Measurements from ENCODE around the gene VWA8.

VWA8 gene

DNA sequence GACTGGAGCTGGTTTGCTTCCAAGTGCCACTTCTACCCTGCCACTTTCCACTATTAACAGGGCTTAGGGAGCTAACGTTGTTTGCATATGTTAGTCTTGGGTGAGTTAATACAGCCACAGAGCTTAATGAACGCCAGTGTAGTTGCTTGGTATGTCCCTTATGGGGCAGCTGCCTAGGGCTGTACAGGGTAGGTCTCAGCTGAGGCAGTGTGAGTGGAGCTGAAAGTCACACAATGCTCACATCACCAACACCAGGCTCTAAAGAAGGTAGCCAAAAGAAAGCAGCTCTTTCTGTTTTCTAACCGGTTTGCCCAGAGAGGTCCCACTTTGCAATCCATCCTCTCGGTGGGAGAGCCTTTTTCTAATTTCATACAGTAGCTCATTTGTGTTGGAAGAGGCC lies 317.4 kb downstream of the VWA8 start:
- Histone ChIP-seq H3K36me3 (no peaks in the 10 kb centered on the region), H3K27ac (no peak overlapping the region), H3K27me3 (ENCODE audit: insufficient read depth, low read depth, severe bottlenecking) (no peaks in the 10 kb centered on the region), H3K4me3 (ENCODE audit: low read depth, low read length) (no peak overlapping the region), H3K9me3 (ENCODE audit: severe bottlenecking) (no peaks in the 10 kb centered on the region)
- DNase-seq: no peak
- no peak for TF ChIP-seq CTCF (IDR thresholded peaks at IDR 0.05; ENCODE audit: low read depth, low read length)

DNA sequence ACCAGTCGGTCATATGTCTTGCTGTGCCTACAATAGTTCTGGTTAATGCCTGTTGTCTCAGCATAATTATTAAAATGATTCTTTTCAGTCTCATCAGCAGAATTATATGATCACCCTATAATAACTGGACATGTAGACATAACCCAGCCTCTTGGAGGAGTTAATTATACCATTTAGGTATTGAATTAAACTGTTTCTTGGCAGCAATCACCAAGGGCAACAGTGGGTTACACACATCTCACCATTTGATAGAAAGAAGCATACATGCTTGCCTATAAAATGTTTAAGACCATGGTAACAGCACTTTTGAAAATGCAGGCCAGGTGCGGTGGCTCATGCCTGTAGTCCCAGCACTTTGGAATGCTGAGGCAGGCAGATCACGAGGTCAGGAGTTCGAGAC lies 318.9 kb downstream of the VWA8 start:
- no peak for TF ChIP-seq CTCF (IDR thresholded peaks at IDR 0.05; ENCODE audit: low read depth, low read length)
- no peak overlapping the region for H3K4me3 ChIP-seq (ENCODE audit: low read depth, low read length)
- H3K36me3 ChIP-seq: no peaks in the 10 kb centered on the region
- H3K27ac ChIP-seq: no peak overlapping the region
- DNase-seq: no peak
- H3K27me3 ChIP-seq (ENCODE audit: insufficient read depth, low read depth, severe bottlenecking): no peaks in the 10 kb centered on the region
- no peaks in the 10 kb centered on the region for H3K9me3 ChIP-seq (ENCODE audit: severe bottlenecking)

GRCh38 chr13:41641429-41641828 lies 319.5 kb downstream of the VWA8 start:
- no peaks in the 10 kb centered on the region for H3K9me3 ChIP-seq (ENCODE audit: severe bottlenecking)
- no peak overlapping the region for H3K27ac ChIP-seq
- no peak for TF ChIP-seq CTCF (IDR thresholded peaks at IDR 0.05; ENCODE audit: low read depth, low read length)

GRCh38 chr13:41639955-41640780 lies 320.7 kb downstream of the VWA8 start:
- H3K27ac ChIP-seq: no peak overlapping the region

More at GRCh38 chr13:41641429-41641828, 319.5 kb downstream of the VWA8 start:
- Histone ChIP-seq H3K27me3 (ENCODE audit: insufficient read depth, low read depth, severe bottlenecking) (no peaks in the 10 kb centered on the region), H3K36me3 (no peaks in the 10 kb centered on the region), H3K4me3 (ENCODE audit: low read depth, low read length) (no peak overlapping the region)
- DNase-seq: no peak

GRCh38 chr13:41639237-41639904 lies 321.5 kb downstream of the VWA8 start:
- Histone ChIP-seq H3K4me3 (ENCODE audit: low read depth, low read length) (no peak overlapping the region), H3K36me3 (no peaks in the 10 kb centered on the region), H3K9me3 (ENCODE audit: severe bottlenecking) (no peaks in the 10 kb centered on the region), H3K27ac (no peak overlapping the region), H3K27me3 (ENCODE audit: insufficient read depth, low read depth, severe bottlenecking) (no peaks in the 10 kb centered on the region)
- TF ChIP-seq CTCF (IDR thresholded peaks at IDR 0.05; ENCODE audit: low read depth, low read length): no peak
- no peak for DNase-seq

More at GRCh38 chr13:41639955-41640780, 320.7 kb downstream of the VWA8 start:
- Histone ChIP-seq H3K36me3 (no peaks in the 10 kb centered on the region), H3K27me3 (ENCODE audit: insufficient read depth, low read depth, severe bottlenecking) (no peaks in the 10 kb centered on the region), H3K9me3 (ENCODE audit: severe bottlenecking) (no peaks in the 10 kb centered on the region), H3K4me3 (ENCODE audit: low read depth, low read length) (no peak overlapping the region)
- no peak for TF ChIP-seq CTCF (IDR thresholded peaks at IDR 0.05; ENCODE audit: low read depth, low read length)
- DNase-seq: no peak
